ENCODE results near the gene GSKIP.

DNA sequence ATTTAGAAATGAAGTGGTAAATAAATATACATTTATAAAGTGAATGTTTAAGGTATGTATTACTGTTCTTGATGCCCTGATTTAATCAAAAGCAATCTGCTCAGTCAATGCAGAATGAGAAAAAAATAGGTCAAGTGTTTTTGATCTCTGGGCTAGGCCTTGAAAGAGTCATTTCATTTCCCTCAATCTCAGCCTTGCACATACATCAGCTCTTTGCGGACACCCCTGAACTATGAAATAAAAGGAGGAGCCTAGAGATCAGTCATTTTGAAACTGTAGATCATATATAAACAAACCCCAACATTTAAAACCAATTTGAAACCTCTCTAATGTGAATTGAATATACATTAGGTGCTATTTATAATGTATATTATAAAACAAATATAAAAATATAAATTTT, 42.7 kb upstream of the GSKIP start:
- TF ChIP-seq USF2 (IDR thresholded peaks at IDR 0.05; ENCODE audit: borderline replicate concordance, low read depth, low read length), result no peak
- TF ChIP-seq ELF1 (IDR thresholded peaks at IDR 0.05), result no peak
- TF ChIP-seq JUND (IDR thresholded peaks at IDR 0.05), result no peak
- TF ChIP-seq CTCF (IDR thresholded peaks at IDR 0.05), result no peak
